WTC11 (cell line): Measurements from ENCODE around the gene CSPG5.

Source experiments
- CREB1 ChIP-seq: sonication (generic); formaldehyde crosslinking; IDR thresholded peaks from 2 replicates; pipeline ENCODE4 v1.8.0; 2023; ENCODE audit warnings: mild to moderate bottlenecking, missing genetic modification reagents
- ESRRA ChIP-seq: sonication (generic); formaldehyde crosslinking; IDR thresholded peaks from 2 replicates; pipeline ENCODE4 v1.8.1; 2022; ENCODE audit warnings: mild to moderate bottlenecking, missing genetic modification reagents, borderline replicate concordance
- JUN ChIP-seq: sonication (generic); formaldehyde crosslinking; IDR thresholded peaks from 2 replicates; pipeline ENCODE4 v1.8.0; 2023; ENCODE audit warnings: mild to moderate bottlenecking, missing genetic modification reagents
- TF ChIP-seq, protein P1 (sequence below): fragments of 200-600 bp; IDR thresholded peaks from 2 replicates; pipeline ENCODE4 v1.8.0; 2022; ENCODE audit warnings: antibody characterized with exemption
- TF ChIP-seq, protein P2 (sequence below): sonication (generic); formaldehyde crosslinking; IDR thresholded peaks from 2 replicates; pipeline ENCODE4 v1.8.0; 2022; ENCODE audit warnings: mild to moderate bottlenecking, missing genetic modification reagents

DNA sequence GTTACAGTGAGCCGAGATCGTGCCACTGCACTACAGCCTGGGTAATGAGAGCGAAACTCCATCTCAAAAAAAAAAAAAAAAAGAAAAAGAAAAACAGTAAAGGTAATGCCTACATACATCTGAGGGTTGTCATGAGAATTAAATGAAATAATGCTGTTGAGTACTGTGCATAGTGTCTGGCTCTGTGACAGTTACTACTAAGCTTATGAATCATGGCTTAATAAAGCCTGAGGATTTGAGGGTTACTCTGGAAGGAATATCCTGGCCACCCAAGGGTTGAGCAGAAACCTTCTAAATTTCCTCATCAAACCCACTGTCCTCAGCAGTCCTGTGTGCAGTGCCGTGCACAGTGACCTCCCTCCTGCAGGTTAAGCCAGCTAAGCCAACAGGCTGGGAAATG is 38.4 kb downstream of the CSPG5 start:
- TF ChIP-seq ESRRA (CRISPR knock-in tag) (no peak), JUN (no peak), CREB1 (CRISPR knock-in tag) (no peak)
- TF ChIP-seq, protein P1, sequence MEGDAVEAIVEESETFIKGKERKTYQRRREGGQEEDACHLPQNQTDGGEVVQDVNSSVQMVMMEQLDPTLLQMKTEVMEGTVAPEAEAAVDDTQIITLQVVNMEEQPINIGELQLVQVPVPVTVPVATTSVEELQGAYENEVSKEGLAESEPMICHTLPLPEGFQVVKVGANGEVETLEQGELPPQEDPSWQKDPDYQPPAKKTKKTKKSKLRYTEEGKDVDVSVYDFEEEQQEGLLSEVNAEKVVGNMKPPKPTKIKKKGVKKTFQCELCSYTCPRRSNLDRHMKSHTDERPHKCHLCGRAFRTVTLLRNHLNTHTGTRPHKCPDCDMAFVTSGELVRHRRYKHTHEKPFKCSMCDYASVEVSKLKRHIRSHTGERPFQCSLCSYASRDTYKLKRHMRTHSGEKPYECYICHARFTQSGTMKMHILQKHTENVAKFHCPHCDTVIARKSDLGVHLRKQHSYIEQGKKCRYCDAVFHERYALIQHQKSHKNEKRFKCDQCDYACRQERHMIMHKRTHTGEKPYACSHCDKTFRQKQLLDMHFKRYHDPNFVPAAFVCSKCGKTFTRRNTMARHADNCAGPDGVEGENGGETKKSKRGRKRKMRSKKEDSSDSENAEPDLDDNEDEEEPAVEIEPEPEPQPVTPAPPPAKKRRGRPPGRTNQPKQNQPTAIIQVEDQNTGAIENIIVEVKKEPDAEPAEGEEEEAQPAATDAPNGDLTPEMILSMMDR = no peak
- TF ChIP-seq, protein P2, sequence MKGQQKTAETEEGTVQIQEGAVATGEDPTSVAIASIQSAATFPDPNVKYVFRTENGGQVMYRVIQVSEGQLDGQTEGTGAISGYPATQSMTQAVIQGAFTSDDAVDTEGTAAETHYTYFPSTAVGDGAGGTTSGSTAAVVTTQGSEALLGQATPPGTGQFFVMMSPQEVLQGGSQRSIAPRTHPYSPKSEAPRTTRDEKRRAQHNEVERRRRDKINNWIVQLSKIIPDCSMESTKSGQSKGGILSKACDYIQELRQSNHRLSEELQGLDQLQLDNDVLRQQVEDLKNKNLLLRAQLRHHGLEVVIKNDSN = no peak
